ENCODE measurements around the gene CHRNA7. TPM values are rescaled to one million over a fixed set of nuclear protein-coding genes. Genes with fewer than 3 reads are reported as not detected.
"Not testable (repeated sequence)": the region's sequence is repeated elsewhere in the genome, so short reads cannot be mapped to it uniquely, and the experiment has no call there.

Gene CHRNA7
- total and polyA plus RNA-seq, 3 experiments from 2014 or later = not detected

GRCh38 chr15:32162143-32162542 lies 131.8 kb downstream of the CHRNA7 start:
- H3K4me3 Mint-ChIP-seq, H3K27me3 Mint-ChIP-seq: not testable (repeated sequence)

GRCh38 chr15:32164065-32164464 lies 133.8 kb downstream of the CHRNA7 start:
- H3K27me3 Mint-ChIP-seq; H3K4me3 ChIP-seq (ENCODE audit: low read length); H3K4me1 ChIP-seq (ENCODE audit: insufficient read depth, low read length); DNase-seq; H3K36me3 ChIP-seq (ENCODE audit: insufficient read depth, low read length); POLR2A ChIA-PET; CTCF ChIA-PET; H3K27me3 ChIP-seq (ENCODE audit: insufficient read depth, low read length, poor library complexity, severe bottlenecking); H3K9me3 Mint-ChIP-seq; H3K36me3 Mint-ChIP-seq; H3K9me3 ChIP-seq (ENCODE audit: low read length); H3K27ac ChIP-seq (ENCODE audit: low read depth, low read length); H3K27ac Mint-ChIP-seq; H3K4me1 Mint-ChIP-seq; H3K4me3 Mint-ChIP-seq: not testable (repeated sequence)

More at GRCh38 chr15:32162143-32162542, 131.8 kb downstream of the CHRNA7 start:
- H3K9me3 ChIP-seq (ENCODE audit: low read length); DNase-seq; H3K27me3 ChIP-seq (ENCODE audit: insufficient read depth, low read length, poor library complexity, severe bottlenecking); H3K27ac Mint-ChIP-seq; H3K36me3 Mint-ChIP-seq; H3K4me1 Mint-ChIP-seq; H3K9me3 Mint-ChIP-seq; H3K4me1 ChIP-seq (ENCODE audit: insufficient read depth, low read length); H3K27ac ChIP-seq (ENCODE audit: low read depth, low read length); H3K36me3 ChIP-seq (ENCODE audit: insufficient read depth, low read length); CTCF ChIA-PET; H3K4me3 ChIP-seq (ENCODE audit: low read length); POLR2A ChIA-PET: not testable (repeated sequence)

- H3K27ac Mint-ChIP-seq; H3K27ac ChIP-seq (ENCODE audit: low read depth, low read length); H3K4me3 Mint-ChIP-seq; H3K4me1 ChIP-seq (ENCODE audit: insufficient read depth, low read length); POLR2A ChIA-PET; H3K9me3 Mint-ChIP-seq; H3K36me3 Mint-ChIP-seq; H3K9me3 ChIP-seq (ENCODE audit: low read length); H3K4me3 ChIP-seq (ENCODE audit: low read length); CTCF ChIA-PET; DNase-seq; H3K27me3 Mint-ChIP-seq; H3K4me1 Mint-ChIP-seq; H3K36me3 ChIP-seq (ENCODE audit: insufficient read depth, low read length); H3K27me3 ChIP-seq (ENCODE audit: insufficient read depth, low read length, poor library complexity, severe bottlenecking): not testable (repeated sequence)
These were observed 134.4 kb downstream of the CHRNA7 start for GRCh38 chr15:32164747-32165146.

GRCh38 chr15:32165775-32166174 lies 135.5 kb downstream of the CHRNA7 start:
- POLR2A ChIA-PET; H3K9me3 ChIP-seq (ENCODE audit: low read length); H3K9me3 Mint-ChIP-seq; H3K27ac Mint-ChIP-seq; H3K36me3 Mint-ChIP-seq; H3K4me3 Mint-ChIP-seq; H3K36me3 ChIP-seq (ENCODE audit: insufficient read depth, low read length); H3K4me1 Mint-ChIP-seq; H3K27me3 Mint-ChIP-seq; DNase-seq; H3K27ac ChIP-seq (ENCODE audit: low read depth, low read length); H3K4me3 ChIP-seq (ENCODE audit: low read length); H3K27me3 ChIP-seq (ENCODE audit: insufficient read depth, low read length, poor library complexity, severe bottlenecking); CTCF ChIA-PET; H3K4me1 ChIP-seq (ENCODE audit: insufficient read depth, low read length): not testable (repeated sequence)

GRCh38 chr15:32166270-32166669 lies 136.0 kb downstream of the CHRNA7 start:
- H3K9me3 Mint-ChIP-seq; H3K4me1 Mint-ChIP-seq; H3K27ac Mint-ChIP-seq; H3K27ac ChIP-seq (ENCODE audit: low read depth, low read length); H3K27me3 Mint-ChIP-seq; H3K4me1 ChIP-seq (ENCODE audit: insufficient read depth, low read length); POLR2A ChIA-PET; H3K36me3 ChIP-seq (ENCODE audit: insufficient read depth, low read length); H3K27me3 ChIP-seq (ENCODE audit: insufficient read depth, low read length, poor library complexity, severe bottlenecking); H3K9me3 ChIP-seq (ENCODE audit: low read length); H3K4me3 Mint-ChIP-seq; CTCF ChIA-PET; H3K4me3 ChIP-seq (ENCODE audit: low read length); DNase-seq; H3K36me3 Mint-ChIP-seq: not testable (repeated sequence)

GRCh38 chr15:32167913-32168312 lies 137.6 kb downstream of the CHRNA7 start:
- H3K27me3 ChIP-seq (ENCODE audit: insufficient read depth, low read length, poor library complexity, severe bottlenecking); H3K36me3 ChIP-seq (ENCODE audit: insufficient read depth, low read length); H3K4me3 Mint-ChIP-seq; H3K27ac Mint-ChIP-seq; DNase-seq; CTCF ChIA-PET; H3K9me3 ChIP-seq (ENCODE audit: low read length); H3K27ac ChIP-seq (ENCODE audit: low read depth, low read length); H3K4me3 ChIP-seq (ENCODE audit: low read length); H3K4me1 Mint-ChIP-seq; H3K27me3 Mint-ChIP-seq; POLR2A ChIA-PET; H3K36me3 Mint-ChIP-seq; H3K4me1 ChIP-seq (ENCODE audit: insufficient read depth, low read length); H3K9me3 Mint-ChIP-seq: not testable (repeated sequence)

GRCh38 chr15:32180579-32180978 lies 150.3 kb downstream of the CHRNA7 start:
- H3K36me3 Mint-ChIP-seq = not testable (repeated sequence)

GRCh38 chr15:32193780-32194179 lies 163.5 kb downstream of the CHRNA7 start:
- H3K9me3 ChIP-seq (ENCODE audit: low read length); H3K27me3 ChIP-seq (ENCODE audit: insufficient read depth, low read length, poor library complexity, severe bottlenecking); H3K27ac ChIP-seq (ENCODE audit: low read depth, low read length); H3K4me3 ChIP-seq (ENCODE audit: low read length); POLR2A ChIA-PET; H3K4me1 Mint-ChIP-seq; H3K27me3 Mint-ChIP-seq; H3K27ac Mint-ChIP-seq; H3K4me1 ChIP-seq (ENCODE audit: insufficient read depth, low read length); H3K4me3 Mint-ChIP-seq; H3K9me3 Mint-ChIP-seq; CTCF ChIA-PET; DNase-seq; H3K36me3 Mint-ChIP-seq; H3K36me3 ChIP-seq (ENCODE audit: insufficient read depth, low read length): not testable (repeated sequence)

More at GRCh38 chr15:32180579-32180978, 150.3 kb downstream of the CHRNA7 start:
- H3K4me1 ChIP-seq (ENCODE audit: insufficient read depth, low read length); H3K4me1 Mint-ChIP-seq; H3K27me3 Mint-ChIP-seq; H3K36me3 ChIP-seq (ENCODE audit: insufficient read depth, low read length); H3K9me3 Mint-ChIP-seq; H3K27ac Mint-ChIP-seq; H3K27me3 ChIP-seq (ENCODE audit: insufficient read depth, low read length, poor library complexity, severe bottlenecking); CTCF ChIA-PET; POLR2A ChIA-PET; H3K4me3 Mint-ChIP-seq; H3K9me3 ChIP-seq (ENCODE audit: low read length); H3K4me3 ChIP-seq (ENCODE audit: low read length); H3K27ac ChIP-seq (ENCODE audit: low read depth, low read length); DNase-seq: not testable (repeated sequence)

- H3K27me3 ChIP-seq (ENCODE audit: insufficient read depth, low read length, poor library complexity, severe bottlenecking); CTCF ChIA-PET; POLR2A ChIA-PET; H3K4me3 ChIP-seq (ENCODE audit: low read length); H3K27ac Mint-ChIP-seq; H3K36me3 ChIP-seq (ENCODE audit: insufficient read depth, low read length); H3K27me3 Mint-ChIP-seq; H3K4me3 Mint-ChIP-seq; H3K4me1 ChIP-seq (ENCODE audit: insufficient read depth, low read length); H3K9me3 Mint-ChIP-seq; H3K36me3 Mint-ChIP-seq; H3K9me3 ChIP-seq (ENCODE audit: low read length); H3K4me1 Mint-ChIP-seq; H3K27ac ChIP-seq (ENCODE audit: low read depth, low read length); DNase-seq: not testable (repeated sequence)
These were observed 165.9 kb downstream of the CHRNA7 start for GRCh38 chr15:32196206-32196605.

All from CD8-positive, alpha-beta memory T cell (primary cell).